Adrenal gland (tissue), 5 donors: Measurements from ENCODE around the gene ZNF229.
"Not testable (repeated sequence)": the region's sequence is repeated elsewhere in the genome, so short reads cannot be mapped to it uniquely, and the experiment has no call there.

ENCODE experiments used
- POLR2A ChIP-seq, 2 donors: fragments of 450-650 bp; IDR thresholded peaks; one replicate each; pipeline ENCODE4 v1.6.1; 2017; ENCODE audit warnings: antibody characterized with exemption in 2 of 2, mild to moderate bottlenecking in 2 of 2, moderate library complexity in 1 of 2
- TF ChIP-seq, protein P1 (sequence below), 6 experiments: fragments of 450-650 bp in 4 of 6; fragments of 200-600 bp in 2 of 6; sonication (generic) in 1 of 6; IDR thresholded peaks; 1 replicate in 5 of 6; 2 replicates in 1 of 6; pipeline versions ENCODE4 v1.5.1 to v1.8.0; 2016 to 2021; ENCODE audit warnings: antibody characterized with exemption in 6 of 6, mild to moderate bottlenecking in 2 of 6, moderate library complexity in 1 of 6
- donor health status: DM: no; HTN: no; CAD: no.

DNA sequence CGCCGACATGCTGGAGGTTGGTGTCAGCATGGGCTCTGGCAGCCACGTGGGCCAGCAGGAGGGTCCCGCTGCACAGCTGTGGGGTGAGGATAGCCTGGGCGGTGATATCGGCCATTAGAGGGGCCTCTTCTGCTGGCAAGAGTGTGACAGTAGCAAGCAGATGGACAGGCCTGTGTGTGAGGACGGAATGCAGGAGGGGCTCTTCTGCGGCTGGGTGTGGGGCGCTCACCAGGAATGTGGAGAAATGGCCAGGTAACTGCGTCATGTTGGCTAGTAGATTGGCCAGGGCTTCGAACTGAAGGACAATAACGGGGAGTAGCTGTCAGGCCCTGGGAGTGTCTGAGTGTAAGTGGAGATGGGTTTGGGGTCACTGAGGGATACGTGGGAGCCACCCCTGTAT is 7.7 kb upstream of the ZNF229 start:
- TF ChIP-seq, protein P1, sequence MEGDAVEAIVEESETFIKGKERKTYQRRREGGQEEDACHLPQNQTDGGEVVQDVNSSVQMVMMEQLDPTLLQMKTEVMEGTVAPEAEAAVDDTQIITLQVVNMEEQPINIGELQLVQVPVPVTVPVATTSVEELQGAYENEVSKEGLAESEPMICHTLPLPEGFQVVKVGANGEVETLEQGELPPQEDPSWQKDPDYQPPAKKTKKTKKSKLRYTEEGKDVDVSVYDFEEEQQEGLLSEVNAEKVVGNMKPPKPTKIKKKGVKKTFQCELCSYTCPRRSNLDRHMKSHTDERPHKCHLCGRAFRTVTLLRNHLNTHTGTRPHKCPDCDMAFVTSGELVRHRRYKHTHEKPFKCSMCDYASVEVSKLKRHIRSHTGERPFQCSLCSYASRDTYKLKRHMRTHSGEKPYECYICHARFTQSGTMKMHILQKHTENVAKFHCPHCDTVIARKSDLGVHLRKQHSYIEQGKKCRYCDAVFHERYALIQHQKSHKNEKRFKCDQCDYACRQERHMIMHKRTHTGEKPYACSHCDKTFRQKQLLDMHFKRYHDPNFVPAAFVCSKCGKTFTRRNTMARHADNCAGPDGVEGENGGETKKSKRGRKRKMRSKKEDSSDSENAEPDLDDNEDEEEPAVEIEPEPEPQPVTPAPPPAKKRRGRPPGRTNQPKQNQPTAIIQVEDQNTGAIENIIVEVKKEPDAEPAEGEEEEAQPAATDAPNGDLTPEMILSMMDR (IDR thresholded peaks at IDR 0.05) = not testable (repeated sequence)
- not testable (repeated sequence) for TF ChIP-seq POLR2A (IDR thresholded peaks at IDR 0.05)
